HEK293T (cell line): ENCODE results near the gene DPEP2.

ENCODE experiments used
- ARNT ChIP-seq: fragments of 450-650 bp; IDR thresholded peaks from 2 replicates; pipeline ENCODE4 v1.6.1; 2017; ENCODE audit warnings: mild to moderate bottlenecking
- BHLHE40 ChIP-seq: fragments of 450-650 bp; IDR thresholded peaks from 2 replicates; pipeline ENCODE4 v1.6.1; 2016; ENCODE audit warnings: mild to moderate bottlenecking, moderate library complexity, borderline replicate concordance
- ELF4 ChIP-seq: fragments of 450-650 bp; IDR thresholded peaks from 2 replicates; pipeline ENCODE4 v1.6.1; 2017; ENCODE audit warnings: antibody characterized with exemption
- FOXA1 ChIP-seq: fragments of 450-650 bp; IDR thresholded peaks from 2 replicates; pipeline ENCODE4 v1.6.1; 2016; ENCODE audit warnings: mild to moderate bottlenecking
- FOXK2 ChIP-seq: fragments of 450-650 bp; IDR thresholded peaks from 2 replicates; pipeline ENCODE4 v1.6.1; 2016; ENCODE audit warnings: mild to moderate bottlenecking
- HDGF ChIP-seq: fragments of 450-650 bp; IDR thresholded peaks from 2 replicates; pipeline ENCODE4 v1.6.1; 2017; ENCODE audit warnings: antibody characterized with exemption, borderline replicate concordance
- L3MBTL2 ChIP-seq: fragments of 450-650 bp; conservative IDR thresholded peaks from 2 replicates; pipeline ENCODE4 v1.6.1; 2016; ENCODE audit warnings: mild to moderate bottlenecking
- LEF1 ChIP-seq: fragments of 450-650 bp; IDR thresholded peaks from 2 replicates; pipeline ENCODE4 v1.6.1; 2017; ENCODE audit warnings: mild to moderate bottlenecking, borderline replicate concordance
- NFRKB ChIP-seq: fragments of 450-650 bp; IDR thresholded peaks from 2 replicates; pipeline ENCODE4 v1.6.1; 2016; ENCODE audit warnings: mild to moderate bottlenecking, moderate library complexity
- PKNOX1 ChIP-seq: fragments of 450-650 bp; IDR thresholded peaks from 2 replicates; pipeline ENCODE4 v1.6.1; 2016
- SP1 ChIP-seq: fragments of 450-650 bp; IDR thresholded peaks from 2 replicates; pipeline ENCODE4 v1.6.1; 2017
- SUZ12 ChIP-seq: fragments of 450-650 bp; IDR thresholded peaks from 2 replicates; pipeline ENCODE4 v1.6.1; 2016; ENCODE audit warnings: mild to moderate bottlenecking
- TARDBP ChIP-seq: fragments of 450-650 bp; IDR thresholded peaks from 2 replicates; pipeline ENCODE4 v1.6.1; 2016

DNA sequence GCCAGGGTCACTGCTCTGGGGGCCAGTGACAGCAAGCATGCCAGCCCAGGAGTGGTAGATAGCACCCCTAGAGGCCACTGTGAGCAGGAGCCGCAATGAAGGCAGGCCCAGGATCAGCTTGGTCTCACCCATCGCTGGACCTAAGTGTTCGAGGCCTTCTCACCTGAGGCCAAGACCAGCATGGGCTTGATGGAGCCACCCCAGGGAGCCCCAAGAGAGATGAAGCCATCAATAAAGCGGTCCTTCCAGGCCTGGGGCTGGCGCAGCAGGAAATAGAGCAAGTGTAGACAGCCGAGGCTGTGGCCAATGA, 57.1 kb downstream of the DPEP2 start:
- TF ChIP-seq BHLHE40 = no peak
- no peak for TF ChIP-seq SP1
- no peak for TF ChIP-seq FOXA1
- no peak for TF ChIP-seq SUZ12
- TF ChIP-seq L3MBTL2 = no peak
- no peak for TF ChIP-seq PKNOX1
- TF ChIP-seq TARDBP = no peak
- no peak for TF ChIP-seq ARNT
- no peak for TF ChIP-seq NFRKB
- no peak for TF ChIP-seq HDGF
- no peak for TF ChIP-seq FOXK2
- no peak for TF ChIP-seq LEF1
- no peak for TF ChIP-seq ELF4
